GM21529 (cell line): ENCODE measurements around the gene PCED1B.
"Not testable (repeated sequence)": the region's sequence is repeated elsewhere in the genome, so short reads cannot be mapped to it uniquely, and the experiment has no call there.

ENCODE experiments used
- ATAC-seq: cut with Tn5 transposase; IDR thresholded peaks from one replicate; pipeline ENCODE4 v1.9.1; 2021; ENCODE audit not compliant: unreplicated experiment

The PCED1B gene

GRCh38 chr12:47164116-47164515, 84.7 kb downstream of the PCED1B start:
- no peak for ATAC-seq

- no peak for ATAC-seq
Measured at GRCh38 chr12:47164724-47165439, 85.5 kb downstream of the PCED1B start.

- no peak for ATAC-seq
Measured at GRCh38 chr12:47165934-47166333, 86.5 kb downstream of the PCED1B start.

- no peak for ATAC-seq
Measured at GRCh38 chr12:47166365-47166764, 86.9 kb downstream of the PCED1B start.

- ATAC-seq: not testable (repeated sequence)
Measured at GRCh38 chr12:47170281-47170680, 90.9 kb downstream of the PCED1B start.

GRCh38 chr12:47178014-47178413, 98.6 kb downstream of the PCED1B start:
- ATAC-seq: no peak

GRCh38 chr12:47182164-47182938, 102.9 kb downstream of the PCED1B start:
- ATAC-seq: peak; percentile 68

- ATAC-seq: no peak
Measured at GRCh38 chr12:47184229-47184628, 104.8 kb downstream of the PCED1B start.

- ATAC-seq: no peak
Measured at GRCh38 chr12:47184813-47185212, 105.4 kb downstream of the PCED1B start.

- no peak for ATAC-seq
Measured at GRCh38 chr12:47186246-47186645, 106.8 kb downstream of the PCED1B start.

GRCh38 chr12:47188576-47189441, 109.4 kb downstream of the PCED1B start:
- no peak for ATAC-seq

- no peak for ATAC-seq
Measured at GRCh38 chr12:47189728-47190127, 110.3 kb downstream of the PCED1B start.

- peak; percentile 57 for ATAC-seq
Measured at GRCh38 chr12:47190271-47190750, 110.9 kb downstream of the PCED1B start.

- peak; percentile 18 for ATAC-seq
Measured at GRCh38 chr12:47190905-47191304, 111.5 kb downstream of the PCED1B start.

- ATAC-seq: no peak
Measured at GRCh38 chr12:47192051-47192450, 112.6 kb downstream of the PCED1B start.

GRCh38 chr12:47193066-47193465, 113.6 kb downstream of the PCED1B start:
- no peak for ATAC-seq

GRCh38 chr12:47194501-47194900, 115.1 kb downstream of the PCED1B start:
- ATAC-seq: no peak

- ATAC-seq: no peak
Measured at GRCh38 chr12:47200446-47200845, 121.0 kb downstream of the PCED1B start.

- ATAC-seq: not testable (repeated sequence)
Measured at GRCh38 chr12:47201190-47201589, 121.8 kb downstream of the PCED1B start.

- ATAC-seq: no peak
Measured at GRCh38 chr12:47202176-47202575, 122.8 kb downstream of the PCED1B start.
